ENCODE data around the gene ZNF536. TPM values are rescaled to one million over a fixed set of nuclear protein-coding genes. Genes with fewer than 3 reads are reported as not detected.

ZNF536 gene
- total RNA-seq, 1 experiment from 2014 or later: not detected

DNA sequence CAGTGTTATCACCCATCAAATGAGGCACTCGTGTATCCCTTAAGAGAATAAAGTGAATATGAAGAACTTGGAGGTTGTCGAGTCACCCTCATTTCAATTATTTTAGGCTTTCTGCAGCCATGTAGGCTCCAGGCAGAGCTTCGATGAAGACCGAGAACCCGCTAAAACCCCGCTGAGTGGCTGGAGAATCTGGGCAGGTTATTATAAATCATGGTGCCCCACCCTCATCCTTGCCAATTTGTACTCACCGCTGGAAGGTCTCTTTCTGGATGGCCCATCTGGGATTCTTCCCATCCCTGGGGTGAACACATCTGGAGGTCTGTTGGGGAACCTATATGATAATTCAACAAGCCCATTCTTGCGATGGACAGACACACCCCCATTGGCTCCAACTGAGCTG lies 190.8 kb downstream of the ZNF536 start:
- DNase-seq (ENCODE audit: low spot score): no peak

DNA sequence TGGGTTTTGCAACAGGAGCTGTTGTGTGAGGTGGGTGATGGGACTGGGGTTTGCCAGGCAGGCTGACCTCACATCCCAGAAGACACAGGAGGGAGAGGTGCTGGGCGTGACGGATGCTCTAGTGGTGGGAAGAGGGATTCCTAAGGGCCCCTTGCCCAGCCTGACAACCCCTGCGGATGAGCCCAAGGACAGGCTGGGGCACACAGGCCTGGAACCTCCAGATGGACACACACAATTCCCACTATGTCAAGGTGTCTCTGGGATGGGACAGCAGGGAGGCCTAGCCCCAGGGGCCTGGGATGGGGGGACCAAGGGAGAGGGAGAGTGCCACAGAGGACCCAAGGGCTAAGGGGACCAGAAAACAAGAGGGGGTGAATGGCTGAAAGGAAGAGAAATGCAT lies 191.5 kb downstream of the ZNF536 start:
- DNase-seq (ENCODE audit: low spot score): no peak

DNA sequence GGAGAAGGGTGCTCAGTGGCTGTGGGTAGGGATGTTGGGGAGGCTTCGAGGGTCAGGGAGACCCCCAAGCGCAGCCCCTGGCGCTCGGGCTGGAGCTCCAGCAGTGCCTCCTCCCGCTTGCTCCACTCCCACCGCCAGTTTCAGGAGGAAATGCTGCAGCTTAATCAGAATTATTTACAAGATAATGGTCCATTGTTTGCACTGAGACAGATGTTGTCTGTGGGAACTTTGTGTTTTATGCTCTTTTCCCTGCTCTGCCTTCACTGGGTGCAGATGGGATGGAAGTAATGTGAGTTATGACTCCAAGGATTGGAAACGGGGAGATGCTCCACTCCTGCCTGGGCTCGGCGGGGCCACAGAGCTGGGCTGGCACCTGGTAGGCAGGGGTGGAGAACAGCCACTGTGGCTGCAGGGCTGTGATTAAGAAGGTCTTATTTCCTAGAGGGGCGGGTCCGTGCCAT lies 192.4 kb downstream of the ZNF536 start:
- no peak for DNase-seq (ENCODE audit: low spot score)

DNA sequence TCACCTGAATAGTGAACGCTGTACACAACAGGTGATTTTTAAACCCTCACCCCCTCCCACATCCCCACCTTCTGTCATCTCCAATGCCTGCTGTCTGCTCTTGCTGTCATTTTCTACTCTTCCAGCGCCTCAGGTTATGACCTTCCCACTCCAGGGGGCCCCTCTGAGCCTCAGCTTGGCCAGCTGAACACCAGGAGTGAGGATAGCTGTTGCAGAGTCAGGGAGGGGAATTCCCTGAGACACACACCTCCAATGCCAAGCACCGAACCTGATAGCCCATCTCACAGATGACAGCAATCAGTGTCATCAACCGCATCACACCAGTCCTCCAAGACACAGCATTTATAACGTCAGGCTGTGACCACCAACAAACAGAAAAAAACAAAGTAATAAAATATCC lies 193.5 kb downstream of the ZNF536 start:
- no peak for DNase-seq (ENCODE audit: low spot score)

DNA sequence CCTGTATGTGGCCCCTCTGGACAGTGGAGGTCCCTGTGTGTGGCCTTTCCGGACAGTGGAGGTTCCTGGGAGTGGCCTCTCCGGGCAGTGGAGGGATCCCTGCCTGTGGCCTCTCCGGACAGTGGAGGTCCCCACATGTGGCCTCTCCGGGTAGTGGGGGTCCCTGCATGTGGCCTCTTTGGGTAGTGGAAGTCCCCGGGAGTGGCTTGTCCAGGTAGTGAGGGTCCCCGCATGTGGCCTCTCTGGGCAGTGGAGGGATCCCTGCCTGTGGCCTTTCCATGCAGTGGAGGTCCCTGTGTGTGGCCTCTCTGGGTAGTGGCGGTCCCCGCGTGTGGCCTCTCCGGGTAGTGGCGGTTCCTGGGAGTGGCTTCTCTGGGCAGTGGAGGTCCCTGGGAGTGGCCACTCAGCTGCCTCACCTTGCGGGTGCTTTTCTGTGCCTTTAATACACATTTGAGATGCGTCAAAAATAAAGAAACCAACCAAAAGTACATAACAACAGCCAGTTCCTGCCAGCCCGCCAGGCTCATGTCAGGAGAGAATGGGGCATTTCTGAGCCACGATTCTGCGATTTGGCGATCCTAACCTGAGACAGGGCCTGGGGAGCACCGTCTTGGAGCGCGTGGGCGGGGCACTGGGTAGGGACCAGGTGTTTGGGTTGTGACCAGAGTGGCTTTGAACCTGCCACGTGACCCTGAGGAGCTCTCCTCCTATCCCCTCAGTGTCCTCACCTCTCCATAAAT lies 194.7 kb downstream of the ZNF536 start:
- DNase-seq (ENCODE audit: low spot score): no peak

DNA sequence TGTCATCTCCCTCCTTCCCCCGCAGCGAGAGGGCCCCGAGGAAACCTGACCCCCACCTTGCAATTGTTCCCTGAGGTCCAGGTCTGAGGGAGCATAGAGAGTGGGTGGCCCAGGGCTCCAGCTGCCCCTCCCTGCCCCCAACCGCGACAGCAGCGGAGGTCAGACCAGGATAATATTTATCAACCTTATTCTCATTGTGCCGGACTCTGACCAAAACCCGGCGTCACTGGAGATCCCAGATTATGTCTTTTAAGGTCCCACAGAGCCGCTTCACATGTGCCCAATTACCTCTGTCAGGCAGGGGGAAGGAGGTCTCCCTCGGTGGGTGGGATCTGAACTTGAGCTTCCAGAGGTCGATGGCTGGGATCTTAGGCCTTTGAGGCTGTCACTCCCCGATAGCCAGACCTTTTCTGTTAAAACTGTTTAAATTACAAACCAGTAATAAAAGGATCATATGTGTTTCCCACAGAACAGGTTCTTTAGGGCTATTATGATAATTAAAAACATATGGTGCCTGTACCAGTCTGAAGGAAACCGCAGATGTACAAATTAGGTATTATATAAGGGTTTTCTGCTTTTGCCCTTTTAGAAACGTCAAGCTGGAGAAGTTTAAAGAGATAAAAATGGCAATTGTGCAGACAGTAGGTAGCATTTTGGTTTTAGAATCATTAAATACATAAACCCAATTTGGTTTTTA lies 195.5 kb downstream of the ZNF536 start:
- no peak for DNase-seq (ENCODE audit: low spot score)

DNA sequence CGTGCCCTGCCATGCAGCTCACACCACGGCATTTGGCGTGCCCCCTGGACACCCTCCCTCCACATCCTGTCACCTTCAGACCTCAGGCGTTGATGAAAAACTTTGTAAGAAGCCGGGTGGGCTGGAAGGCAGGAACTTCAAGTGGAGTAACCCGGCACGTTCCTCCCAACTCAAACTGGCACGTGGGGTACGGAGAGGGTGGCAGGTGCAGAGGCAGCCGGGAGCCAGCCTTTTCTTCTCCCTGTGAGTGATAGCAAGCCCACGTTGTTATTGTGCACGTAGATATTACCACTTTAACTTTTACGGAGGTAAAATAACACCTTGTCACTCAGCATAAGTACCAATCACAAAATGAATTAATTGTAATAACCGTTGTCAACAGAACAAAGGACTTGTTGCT lies 198.0 kb downstream of the ZNF536 start:
- DNase-seq (ENCODE audit: low spot score): no peak

DNA sequence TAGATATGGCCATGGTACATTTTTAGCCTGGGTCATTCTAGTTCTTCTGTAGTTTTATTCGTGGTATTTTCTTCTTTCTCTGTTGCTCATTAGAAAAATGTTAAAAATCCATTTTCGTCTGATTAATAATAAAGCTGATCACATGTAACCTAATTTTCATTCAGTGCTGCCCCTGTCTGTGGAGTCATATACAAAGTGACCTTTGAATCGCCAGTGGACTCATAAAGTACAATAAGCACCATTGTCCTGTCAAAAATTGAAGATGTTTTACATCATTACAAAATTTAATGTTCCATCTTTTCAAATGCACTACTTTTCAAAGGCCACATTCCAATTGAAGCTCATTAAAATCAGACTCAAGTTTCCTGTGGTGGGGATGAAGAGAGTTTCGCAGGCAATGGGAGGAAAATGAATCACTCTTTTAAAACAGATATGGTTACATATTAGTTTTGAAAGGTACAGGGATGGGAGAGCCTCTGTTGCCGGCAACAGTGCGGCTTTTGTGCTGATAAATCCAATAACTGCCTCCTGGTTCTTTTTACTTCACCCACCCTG lies 205.4 kb downstream of the ZNF536 start:
- DNase-seq (ENCODE audit: low spot score): no peak

DNA sequence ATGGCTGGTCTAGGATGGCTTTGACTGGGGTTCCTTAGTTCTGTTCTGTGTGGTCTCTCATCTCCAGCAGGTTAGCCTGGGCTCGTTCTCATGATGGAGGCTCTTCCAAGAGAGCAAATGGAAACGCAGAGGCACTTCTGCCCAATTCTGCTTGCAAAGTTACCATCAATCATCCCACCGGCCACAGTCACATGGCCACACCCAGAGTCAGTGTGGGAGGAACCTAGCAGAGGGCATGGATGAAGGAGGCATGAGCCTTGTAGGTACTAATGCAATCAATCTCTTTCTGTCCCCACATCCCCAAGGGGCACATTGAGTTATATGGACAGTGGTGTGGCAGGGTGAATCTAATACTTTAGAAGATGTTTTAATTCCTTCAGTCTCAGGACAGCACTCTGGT lies 207.2 kb downstream of the ZNF536 start:
- no peak for DNase-seq (ENCODE audit: low spot score)

DNA sequence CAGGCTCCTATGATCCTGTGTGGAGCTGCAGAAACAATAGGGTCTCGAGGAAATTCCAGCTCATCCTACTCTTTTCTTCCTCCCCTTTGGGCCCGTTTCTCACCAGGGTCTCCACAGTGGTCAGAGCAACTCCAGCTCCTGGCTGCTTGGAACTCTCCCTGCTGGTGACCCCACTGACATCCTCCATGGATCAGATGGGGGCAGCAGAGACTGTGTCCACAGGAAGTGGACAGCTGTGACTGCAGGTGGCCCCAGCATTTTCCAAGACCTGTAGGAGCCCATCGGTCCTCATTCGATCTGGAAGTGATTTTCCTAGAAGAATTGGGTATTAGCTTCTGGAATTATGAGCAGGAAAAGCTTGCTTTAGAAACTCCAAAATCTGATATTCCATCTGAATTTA lies 208.5 kb downstream of the ZNF536 start:
- no peak for DNase-seq (ENCODE audit: low spot score)

DNA sequence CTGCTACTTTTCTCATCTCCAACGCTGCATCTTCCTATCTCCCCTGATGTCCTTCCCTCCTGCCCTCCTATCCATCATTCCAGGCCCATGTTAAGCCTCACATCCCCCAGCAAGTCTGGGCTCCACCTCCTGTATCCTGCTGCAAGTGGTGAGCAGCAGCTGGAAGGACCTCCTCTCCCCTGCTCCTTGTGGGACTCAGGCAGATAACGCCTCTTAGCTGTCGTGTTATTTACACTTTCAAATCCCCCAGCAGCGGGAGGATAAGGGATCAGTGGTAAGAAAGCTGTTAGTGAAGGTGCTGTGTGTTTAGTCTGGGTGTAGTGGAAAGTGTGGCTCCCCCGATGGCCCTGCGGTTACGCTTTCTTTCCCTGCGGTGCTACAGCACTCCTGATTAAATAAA lies 211.9 kb downstream of the ZNF536 start:
- no peak for DNase-seq (ENCODE audit: low spot score)

DNA sequence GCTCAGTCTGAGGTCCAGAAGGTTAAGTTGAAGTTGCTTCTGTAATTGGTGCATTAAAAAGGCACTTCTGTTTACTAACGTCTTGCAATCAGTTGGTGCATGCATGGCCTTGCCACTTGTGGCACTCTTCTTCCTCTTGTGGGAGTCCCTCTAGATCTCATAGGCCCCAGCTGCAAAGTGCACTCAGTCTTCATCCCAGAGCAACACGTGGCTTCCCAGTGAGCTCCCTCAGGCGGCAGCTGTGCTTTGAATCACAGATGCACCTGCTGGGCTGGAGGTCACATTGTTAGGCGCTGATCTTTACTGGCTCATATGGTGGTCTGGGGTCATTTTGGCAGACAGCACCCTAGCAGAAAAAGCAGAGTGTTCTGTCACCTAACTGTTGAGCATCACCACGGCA lies 215.7 kb downstream of the ZNF536 start:
- DNase-seq (ENCODE audit: low spot score): no peak

DNA sequence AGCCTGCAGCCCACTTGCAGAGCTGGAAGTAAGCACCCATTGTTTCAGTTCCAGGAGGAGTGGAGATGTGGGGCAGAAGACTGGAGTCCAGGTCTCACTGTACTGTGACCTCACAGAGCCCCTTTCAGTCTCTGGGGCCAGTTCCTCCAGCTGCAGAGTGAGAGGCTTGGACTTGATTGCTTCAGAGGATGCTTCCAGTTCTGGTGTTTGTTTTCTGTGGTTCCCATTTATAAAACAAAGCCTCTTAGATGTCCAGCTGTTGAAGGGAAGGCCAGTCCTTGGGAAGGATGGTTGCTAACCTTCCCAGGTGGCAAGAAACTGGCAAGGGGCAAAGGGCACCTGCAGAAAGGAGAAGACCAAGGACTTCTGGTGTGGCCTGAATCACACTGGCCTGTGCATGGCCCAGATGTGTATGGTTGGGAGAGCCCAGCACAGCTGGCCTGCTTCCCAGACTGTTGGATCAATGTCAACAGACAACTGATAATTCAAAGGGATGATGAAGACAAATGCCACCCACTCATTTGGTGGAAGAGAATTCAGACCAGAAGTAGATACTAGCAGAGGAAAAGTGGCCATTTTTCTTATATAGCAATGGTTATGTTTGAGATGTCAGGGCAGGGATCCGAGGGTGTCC lies 218.5 kb downstream of the ZNF536 start:
- no peak for DNase-seq (ENCODE audit: low spot score)

DNA sequence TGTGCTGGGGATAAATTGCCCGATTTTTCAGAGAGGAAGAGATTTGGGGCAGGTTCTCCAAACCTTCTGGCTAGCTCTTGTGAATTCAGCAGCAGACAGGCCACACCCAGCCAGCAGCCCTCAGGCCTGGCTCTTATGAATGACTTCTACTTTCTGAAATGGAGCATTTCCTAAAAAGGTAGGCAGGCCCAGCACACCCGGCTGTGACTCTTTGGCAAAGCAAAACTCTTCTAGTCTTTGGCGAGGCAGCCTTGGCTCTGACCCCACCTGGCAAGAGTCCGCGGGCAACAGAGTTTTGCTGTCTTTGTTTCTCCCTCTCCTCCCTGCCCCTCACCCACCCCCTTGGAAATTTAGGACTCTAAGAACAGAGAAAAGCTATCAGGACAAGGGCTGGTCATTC lies 221.2 kb downstream of the ZNF536 start:
- DNase-seq (ENCODE audit: low spot score): no peak

DNA sequence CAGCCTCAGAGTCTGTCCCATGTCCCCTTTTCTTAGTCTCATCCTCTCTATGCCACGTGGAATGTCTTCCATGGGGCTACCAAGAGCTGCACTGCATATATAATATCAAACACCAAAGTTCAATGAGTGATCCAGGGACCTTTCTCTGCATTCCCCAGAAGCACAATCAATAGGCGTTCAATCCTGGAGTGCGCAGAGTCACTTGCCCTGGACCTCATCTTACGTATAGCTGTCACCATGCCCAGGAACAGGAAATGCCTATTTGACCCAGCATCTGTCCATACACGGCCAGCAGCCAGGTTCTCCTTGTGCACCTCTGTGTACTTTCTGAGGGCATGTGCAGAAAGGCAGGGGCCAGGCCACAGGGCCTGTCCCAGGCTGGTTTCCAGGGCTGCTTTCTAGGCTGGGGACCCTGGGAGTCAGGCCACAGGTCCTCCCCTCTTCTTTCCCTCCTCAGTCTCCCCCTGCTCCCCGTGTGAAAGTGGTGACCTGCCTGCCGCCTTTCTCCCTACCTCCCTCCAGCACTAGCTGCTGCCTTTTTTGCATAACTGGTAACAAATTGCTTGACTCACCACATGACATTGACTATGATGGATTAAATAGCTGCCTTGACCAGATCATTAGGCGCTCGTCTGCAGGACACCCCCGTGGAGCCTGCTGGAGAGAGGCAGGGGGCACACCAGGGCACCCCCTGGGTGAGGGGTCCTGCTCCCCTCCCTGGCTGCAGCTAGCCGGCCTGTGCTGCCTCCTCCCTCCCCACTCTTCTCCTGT lies 222.0 kb downstream of the ZNF536 start:
- DNase-seq (ENCODE audit: low spot score): no peak

DNA sequence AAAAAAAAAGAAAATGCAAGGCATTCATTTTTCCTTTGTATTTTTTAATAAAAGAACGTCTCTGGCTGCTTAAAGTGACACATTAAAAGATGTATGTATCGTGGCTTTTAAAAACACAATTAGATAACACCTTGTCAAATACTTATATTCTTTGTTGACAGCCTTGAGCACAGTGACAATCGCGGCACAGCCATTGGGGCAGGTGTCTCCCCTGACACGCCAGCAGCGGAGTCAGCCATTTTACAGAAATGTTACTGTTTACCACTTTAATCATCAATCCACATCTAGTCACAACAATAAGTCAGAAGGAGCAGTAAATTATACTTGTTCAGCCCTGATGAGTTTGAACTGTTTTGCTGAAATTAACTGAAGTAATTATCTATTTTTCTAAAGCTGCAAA lies 224.1 kb downstream of the ZNF536 start:
- DNase-seq (ENCODE audit: low spot score): no peak

DNA sequence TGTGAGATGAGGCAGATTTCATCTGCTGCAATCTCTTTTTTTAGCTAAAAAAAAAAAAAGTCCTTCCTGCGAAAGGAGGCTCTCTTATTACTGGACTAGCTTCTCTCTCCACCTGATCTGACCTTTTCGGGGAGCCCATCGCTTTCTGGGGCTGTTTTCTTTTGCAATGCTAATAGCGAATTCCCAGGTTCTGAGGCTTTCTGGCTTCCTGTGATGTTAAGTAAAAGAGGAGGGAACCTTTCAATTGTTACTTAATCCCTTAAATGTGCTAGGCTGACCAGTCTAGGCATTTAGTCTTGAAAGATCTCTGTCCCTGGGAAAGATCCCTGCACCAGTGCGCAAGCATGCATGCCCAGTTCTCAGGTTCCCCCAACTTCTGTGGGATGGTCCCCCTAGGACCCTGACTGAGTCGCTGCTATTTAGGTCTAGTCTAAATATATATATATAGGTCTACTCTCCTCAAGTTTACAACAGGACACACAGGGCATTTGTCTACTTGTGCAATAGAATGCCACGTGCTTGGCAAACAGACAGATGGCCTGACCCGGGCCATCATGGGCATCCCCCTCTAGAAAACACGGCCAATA lies 224.7 kb downstream of the ZNF536 start:
- DNase-seq (ENCODE audit: low spot score): no peak

DNA sequence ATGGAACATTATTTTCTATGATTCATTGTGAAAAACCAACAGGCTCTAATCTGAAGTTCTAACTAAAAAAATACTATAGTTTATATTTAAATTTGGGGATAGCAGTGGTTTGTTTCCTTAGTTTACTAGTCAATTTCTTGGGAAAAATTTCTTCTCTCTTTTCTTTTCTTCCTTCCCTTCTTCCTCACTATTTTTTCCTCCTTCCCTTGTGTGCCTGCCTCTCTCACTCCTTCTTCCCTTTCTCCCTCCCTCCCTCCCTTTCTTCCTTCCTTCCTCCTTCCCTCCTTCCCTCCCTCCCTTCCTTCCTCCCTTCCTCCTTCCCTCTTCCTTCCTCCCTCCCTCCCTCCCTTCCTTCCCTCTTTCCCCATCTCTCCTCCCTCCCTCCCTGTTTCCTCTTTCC lies 226.5 kb downstream of the ZNF536 start:
- DNase-seq (ENCODE audit: low spot score): no peak

DNA sequence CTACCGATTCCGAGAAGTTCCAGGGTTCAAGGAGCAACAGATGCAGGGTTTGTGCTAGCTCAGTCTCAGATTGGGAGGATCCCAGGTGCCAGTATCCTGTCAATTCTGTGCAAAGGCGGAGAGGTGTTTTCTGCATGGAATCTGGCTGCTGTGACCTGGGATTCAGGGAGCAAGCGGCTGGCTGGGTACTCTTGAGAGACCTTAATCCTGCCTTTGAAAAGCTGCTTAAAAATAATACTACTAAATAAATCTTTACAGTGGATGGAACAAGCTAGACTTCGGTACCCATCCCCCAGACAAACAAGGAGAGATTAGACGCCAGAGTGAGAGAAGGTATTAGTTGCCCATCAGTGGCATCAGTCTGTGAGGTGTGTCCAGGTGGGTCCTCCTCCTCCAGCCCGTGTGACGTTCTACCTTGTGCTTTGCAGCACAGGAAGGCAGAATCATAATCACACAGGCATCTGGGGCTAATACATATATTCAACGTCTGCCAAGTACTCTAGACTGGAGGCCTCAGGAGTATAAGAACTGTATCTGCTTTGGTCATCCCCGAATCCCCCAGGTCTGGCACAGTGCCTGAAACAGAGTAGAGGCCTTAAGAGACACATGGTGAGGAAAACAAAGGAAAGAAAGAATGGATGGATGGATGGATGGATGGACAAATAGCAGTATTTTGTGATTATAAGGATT lies 230.6 kb downstream of the ZNF536 start:
- DNase-seq (ENCODE audit: low spot score): no peak

DNA sequence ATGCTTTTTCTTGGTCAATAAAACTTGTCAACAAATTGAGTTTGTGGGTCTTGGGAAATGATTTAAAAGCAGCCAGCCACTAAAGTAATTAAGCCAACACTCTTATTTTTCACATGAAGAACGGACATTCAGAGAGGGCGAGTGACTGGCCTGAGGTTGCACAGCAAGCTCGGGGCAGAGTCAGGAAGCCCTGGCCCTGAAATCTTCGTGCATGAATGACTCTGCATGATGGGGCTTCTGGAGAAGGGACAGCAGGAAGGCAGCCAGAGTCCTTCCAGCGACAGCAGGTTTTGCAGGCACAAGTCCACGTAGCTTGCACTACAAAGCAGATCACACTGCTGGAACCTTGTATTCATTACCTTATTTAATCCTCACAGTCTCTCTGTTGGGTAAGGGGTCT lies 232.5 kb downstream of the ZNF536 start:
- DNase-seq (ENCODE audit: low spot score): no peak

DNA sequence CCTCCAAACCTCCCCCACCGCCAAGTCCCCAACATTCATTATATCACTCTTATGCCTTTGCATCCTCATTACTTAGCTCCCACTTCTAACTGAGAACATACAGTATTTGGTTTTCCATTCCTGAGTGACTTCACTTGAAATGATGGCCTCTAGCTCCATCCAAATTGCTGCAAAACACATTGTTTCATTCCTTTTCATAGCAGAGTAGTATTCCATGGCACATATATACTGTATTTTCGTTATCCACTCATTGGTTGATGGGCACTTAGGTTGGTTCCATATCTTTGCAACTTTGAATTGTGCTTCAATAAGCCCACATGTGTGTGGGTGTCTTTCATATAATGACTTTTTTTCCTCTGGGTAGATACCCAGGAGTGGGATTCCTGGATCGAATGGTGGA lies 233.1 kb downstream of the ZNF536 start:
- no peak for DNase-seq (ENCODE audit: low spot score)

Data from A172 (cell line).